GM21619 (cell line): ENCODE data around the gene FZD4.
"Not testable (repeated sequence)": the region's sequence is repeated elsewhere in the genome, so short reads cannot be mapped to it uniquely, and the experiment has no call there.

Experiments
- ATAC-seq: cut with Tn5 transposase; IDR thresholded peaks from one replicate; pipeline ENCODE4 v1.9.1; 2021; ENCODE audit not compliant: unreplicated experiment

FZD4 gene

DNA sequence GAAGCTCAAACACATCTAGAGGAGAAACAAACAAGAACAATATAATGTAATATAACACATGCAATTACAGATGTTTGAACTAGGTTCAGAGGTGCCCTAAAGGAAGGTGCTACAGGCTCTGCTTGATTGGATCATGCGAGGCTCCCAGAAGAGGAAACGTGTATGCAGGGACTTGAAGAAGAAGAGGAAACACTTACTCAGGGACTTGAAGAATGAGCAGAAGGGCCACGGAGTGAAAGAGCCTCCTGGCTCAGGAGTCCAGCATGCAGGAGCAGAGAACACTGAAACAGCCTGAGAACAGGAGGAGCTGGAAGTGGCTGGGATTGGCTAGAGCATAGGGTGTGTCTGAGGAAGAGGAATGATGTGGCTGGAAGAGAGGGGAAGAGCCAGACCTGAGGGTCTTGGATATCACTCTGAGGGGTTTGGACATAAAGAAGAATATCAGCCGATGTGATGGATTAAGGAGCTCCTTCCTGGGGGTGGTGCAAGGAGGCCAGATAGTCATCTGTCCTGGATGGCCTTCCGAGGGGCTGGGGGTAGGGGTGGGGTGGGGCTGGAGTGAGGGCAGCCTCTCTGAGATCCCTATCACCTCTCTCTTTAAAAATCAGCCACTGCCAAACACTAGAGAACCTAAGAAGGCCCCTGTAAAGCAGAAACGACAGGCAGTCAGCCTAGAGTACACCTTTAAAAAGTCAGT is 16.8 kb downstream of the FZD4 start:
- ATAC-seq = no peak

DNA sequence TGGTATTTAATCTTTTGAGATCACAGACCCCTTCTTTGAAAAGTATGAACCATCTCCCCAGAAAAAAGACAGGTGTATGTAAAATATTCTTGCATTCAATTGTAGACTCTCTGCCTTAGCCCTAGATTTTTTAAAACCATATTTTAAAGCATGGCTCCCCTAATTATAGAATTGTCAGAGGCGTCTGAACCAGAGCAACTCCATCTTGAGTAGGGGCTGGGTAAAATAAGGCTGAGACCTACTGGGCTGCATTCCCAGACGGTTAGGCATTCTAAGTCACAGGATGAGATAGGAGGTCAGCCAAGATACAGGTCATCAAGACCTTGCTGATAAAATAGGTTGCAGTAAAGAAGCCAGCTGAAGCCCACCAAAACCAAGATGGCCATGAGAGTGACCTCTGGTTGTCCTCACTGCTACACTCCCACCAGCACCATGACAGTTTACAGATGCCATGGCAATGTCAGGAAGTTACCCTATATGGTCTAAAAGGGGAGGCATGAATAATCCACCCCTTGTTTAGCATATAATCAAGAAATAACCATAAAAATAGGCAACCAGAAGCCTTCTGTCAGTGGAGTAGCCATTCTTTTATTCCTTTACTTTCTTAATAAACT is 17.9 kb downstream of the FZD4 start:
- not testable (repeated sequence) for ATAC-seq

DNA sequence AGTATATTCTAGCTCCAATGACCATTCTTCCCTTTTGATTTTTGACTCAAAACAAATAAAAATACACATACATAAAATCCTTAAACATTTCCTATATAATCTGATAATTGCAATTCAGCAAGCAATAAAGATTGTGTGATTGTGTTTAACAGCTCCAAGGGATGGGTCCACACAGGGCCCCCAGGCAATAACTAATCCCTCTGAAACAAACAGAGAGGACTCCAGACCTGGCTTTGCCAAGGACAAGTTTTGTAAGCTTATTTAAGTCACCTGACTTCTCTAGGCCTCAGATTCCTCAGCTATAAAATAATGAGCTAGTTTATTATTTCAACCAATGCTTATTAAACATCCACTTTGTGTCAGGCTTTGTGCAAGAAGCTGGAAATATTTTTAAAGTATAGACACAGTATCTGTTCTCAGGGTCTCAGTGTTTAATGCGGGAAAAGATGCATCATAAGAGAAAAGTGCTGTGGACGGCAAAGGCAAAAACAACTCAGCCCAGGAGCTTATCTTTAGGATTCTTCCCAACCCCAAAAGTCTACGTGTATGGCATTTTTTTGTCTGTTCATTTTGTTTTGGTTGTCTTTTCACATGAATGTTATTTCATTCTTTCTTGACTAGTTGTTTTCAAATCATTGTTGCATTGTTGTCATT is 20.1 kb downstream of the FZD4 start:
- ATAC-seq = no peak

DNA sequence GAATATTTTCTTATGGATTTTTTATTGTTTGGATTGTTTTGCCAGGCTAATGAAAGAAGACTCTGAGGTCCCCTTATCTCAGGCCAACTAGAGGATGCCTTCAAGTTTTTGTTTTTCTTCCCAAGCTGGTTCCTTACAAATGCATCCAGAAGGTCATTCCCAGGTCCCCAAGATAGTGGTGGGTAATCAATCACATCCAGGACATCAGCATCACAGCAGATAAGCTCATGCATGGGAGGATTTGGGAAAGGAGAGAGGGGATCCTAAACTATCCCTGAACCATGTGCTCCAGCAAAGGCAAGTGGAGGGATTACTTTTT is 20.7 kb downstream of the FZD4 start:
- ATAC-seq = no peak

DNA sequence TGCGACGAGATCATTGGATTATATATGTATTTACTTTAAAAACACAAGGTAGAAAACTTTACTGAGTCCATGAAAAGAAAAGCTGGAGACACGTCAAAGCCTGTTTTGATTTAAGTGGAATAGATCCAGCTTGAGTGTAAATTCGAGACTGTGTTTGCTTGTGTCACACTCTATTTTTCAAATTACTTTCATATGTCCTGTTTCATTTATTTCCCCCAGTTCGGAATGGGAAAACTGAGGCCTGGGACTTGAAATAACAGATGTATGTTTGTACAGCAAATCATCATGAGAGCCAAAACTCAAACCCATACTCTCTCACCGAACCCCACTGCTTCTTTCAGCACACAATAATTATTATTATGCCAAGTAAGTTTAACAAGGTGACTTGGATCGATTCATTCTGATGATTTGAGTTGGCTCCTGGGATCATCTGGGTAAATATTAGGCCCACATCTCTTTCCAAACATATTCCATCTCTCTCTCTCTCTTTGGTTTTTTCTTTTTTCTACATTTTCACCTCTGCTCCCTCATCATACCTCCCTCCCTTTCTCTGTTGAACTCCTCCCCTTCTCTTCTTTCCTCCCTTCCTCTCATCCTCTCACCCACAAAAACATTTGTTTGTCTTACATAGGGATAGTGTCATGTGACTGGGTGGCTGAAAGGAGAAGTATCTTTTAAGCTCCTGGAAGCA is 21.2 kb downstream of the FZD4 start:
- no peak for ATAC-seq

DNA sequence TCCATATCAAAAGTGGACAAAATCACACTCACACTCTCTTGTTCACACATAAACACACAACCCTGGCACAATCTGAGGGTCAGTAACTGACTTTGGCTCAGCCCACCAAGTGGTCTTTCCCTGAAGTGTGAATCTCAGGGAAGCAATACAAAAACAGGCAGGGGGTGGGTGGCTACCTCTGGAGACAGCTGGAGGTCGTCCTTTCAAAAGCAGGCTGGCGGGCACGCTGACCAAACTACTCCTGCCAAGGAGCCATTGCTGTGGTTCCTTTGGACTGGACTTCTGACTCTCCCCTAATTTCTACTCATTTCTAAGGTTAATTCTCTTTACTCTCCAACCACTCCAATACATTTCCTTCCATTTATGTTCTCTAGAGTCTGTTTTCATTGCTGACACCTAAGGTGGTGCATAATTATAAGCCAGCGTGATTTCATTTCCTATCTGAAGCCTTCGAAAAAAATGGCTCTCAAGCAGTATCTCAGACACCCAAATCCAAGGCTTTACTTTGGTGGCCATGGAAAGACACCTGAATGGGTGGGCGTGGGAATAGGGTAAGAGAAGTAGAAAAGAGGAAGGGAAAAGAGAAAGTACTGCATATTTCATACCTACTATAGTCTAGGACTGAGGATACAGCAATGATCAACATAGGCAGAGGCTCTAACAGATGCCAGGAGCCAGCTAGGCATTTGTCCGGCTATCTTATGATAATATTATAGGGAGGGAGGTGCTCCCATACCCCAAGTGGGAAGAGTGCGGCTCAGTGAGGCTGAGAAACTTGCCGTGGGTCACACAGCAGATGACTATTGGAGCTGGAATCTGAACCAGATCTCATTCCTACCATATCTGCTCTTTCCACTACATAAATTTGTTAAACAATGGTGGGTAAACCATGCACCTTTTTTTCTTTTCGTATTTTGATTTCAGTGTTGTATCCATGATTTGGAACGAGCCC is 22.0 kb downstream of the FZD4 start:
- ATAC-seq = no peak

DNA sequence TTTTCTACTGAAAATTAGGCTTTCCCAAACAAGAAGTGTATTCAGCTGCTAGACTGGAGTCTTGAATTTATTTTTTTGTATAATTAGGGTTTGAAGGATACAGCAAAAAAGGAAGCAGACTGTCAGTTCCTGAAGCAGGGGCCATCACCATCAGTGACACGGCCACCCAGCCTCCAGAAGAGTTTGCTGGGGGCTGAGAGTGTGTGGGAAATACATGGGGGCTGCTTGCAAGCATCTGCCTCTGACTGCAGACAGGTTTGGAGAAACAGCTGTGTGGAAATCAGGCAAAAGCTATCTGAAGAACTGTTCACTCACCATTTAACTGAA is 23.0 kb downstream of the FZD4 start:
- ATAC-seq = no peak

DNA sequence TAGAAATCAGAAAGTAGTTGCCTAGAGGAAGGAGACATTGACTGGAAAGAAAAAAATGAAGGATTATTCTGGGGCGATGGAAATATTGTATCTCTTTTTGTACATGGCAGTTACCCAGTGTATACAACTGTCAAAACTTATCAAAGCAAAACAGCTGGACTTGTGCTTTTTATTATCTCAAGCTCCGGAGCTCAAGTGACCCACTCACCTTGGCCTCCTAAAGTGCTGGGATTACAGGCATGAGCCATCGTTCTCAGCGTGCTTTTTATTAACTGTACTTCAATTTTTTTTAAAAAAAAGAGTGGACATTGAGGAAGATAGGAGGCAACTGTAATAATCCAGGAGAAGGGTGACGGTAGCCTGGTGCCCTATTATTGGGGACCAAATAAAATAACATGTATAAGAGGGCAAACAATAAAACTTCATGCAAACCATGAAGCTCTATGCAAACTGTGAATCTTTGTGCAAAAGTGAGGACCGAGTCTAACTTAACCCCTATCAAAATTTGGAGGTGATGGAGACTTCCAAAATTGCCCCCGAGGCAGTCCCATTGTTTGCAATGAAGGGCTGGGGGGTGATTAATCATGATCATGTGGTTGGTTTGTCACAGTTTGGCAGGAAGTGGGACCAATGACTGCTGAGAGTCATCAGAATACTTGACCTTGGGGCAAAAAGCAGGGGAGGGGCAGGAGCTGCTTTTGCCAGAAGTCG is 23.5 kb downstream of the FZD4 start:
- ATAC-seq = no peak

DNA sequence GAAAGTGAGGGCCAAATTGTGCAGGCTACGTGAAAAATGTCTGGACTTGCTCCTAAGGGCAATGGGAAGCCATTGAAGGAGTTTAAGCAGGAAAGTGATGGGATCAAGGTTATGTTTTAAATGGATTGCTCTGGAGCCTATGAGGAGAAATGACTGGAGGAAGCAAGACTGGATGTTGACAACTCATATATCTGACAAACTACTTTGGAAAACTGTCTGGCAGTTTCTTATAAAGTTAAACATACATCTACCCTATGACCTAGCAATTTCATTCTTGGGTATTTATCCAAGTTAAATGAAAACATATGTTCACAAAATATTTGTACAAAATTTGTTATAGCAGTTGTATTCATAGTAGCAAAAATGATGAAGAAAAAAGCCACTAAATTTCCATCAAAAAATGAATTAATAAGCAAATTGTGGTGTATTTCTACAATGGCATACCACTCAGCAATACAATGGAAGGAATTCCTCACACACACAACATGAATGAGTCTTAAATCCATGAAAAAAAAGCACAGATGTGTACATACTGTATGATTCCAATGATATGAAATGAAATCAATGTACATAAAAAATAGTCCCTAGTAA is 24.1 kb downstream of the FZD4 start:
- no peak for ATAC-seq

DNA sequence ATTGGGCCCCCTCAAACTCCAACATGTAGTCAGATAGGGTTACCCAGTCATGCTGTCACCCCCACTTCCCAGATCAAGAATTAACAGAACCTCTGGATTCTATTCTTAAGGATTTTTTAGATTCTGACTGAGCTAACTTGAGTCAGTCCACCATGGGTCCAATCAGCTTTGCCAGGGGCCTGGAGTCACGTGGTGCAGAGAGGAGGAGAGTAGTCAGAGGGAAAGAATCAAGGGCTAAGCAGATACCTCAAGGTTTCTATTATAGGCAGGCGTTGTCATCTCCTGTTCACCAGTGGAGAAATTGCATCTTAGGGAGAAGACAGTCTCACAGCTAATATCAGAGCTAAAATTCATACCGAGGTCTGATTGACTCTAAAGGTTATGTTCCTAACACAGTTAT is 28.2 kb downstream of the FZD4 start:
- ATAC-seq = no peak

DNA sequence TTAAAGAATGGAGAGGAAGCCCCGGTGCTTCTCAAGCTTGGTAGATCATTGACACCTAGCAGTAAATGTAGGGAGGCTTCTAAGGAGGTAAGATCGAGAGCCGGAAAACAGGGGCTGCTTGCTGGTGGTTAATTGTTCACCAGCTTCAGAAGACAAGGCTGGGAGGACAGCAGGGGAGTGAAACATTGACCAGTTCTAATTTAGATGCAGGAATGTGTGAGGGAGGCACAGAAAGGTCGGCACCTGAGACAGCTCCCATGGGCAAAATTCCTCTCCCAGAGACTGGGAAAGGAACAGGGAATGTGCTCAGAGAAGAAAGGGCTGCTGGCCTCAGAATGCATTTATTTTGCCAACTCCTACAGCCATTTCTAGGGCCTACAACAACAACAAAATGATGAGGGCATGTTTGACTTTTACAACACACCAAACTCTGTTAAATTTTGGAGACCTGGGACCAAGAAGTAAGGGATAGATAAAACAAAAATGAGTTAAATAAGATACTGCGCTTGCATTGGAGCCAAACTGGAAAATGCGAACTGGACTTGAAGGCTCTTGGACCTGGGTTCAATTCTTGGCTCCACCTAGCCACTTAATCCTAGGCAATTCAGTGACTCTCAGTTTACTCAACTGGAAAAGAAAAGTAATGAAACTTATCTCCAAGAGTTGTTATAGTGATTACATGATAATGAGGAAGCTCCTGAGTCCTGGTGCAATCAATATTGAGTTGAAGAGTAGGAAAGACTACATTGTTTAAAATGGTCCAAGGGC is 31.0 kb downstream of the FZD4 start:
- no peak for ATAC-seq

DNA sequence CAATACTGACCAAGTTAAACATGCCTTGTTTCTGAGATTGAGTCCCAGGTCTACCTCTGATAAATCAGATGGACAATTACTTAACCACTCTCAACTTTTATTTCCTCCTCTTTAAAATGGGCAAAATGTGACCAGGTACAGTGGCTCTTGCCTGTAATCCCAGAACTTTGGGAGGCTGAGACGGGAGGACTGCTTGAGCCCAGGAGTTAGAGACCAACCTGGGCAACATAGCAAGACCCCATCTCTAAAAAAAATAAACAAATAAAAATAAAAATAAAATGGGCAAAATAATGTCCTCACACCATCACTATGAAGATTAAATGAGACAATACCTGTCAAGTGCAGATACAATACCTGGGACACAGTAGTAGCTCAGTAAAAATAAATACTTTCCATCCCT is 33.0 kb downstream of the FZD4 start:
- ATAC-seq = no peak

DNA sequence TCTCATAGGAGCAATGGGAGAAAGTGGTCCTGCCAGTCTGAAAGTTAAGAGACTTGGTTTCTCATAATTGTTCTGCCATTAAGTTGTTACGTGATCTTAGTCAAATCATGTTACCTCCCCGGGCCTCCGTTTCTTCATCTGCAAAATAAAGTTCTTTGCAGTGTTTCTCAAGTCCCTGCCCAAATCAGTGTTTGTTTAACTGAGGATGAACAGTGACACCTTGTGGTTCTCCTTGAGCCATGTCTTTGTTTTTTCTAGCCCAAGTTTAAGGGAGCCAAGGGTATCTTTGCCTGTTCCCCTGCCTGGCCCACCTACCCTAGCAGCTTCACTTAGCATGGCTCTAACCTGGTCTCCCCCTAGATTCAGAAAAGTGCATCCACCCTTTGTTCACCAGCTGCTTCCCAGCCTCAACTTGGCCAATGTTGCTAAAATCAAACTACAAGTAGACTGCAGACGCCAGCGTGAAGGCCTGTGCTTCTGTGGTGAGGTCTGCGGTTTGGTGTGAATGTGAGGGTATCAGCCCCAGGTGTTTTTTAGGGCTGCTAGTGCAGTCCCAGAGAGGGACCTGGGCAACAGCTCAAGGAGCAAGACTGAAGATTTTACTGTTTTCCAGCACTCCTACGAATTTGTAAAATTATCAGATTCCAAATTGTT is 35.5 kb downstream of the FZD4 start:
- no peak for ATAC-seq

DNA sequence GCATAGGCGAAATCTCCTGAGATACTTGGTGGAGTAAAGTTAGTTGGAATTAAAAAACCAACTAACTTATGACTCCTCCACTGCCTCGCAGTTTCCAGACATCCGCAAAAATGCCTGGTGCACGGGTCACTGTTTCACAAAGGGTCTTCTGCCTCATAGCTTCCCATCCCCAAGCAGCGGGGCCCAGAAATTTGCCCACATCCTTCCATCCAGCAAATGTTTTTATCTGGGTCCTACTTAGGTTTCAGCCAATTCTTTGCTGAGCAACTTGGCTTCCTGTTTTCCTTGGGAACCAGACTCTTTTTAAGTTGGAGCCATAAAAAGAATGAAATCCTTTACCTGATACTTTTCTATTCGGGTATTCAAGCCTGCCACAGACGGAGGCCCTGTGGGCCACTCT is 36.2 kb downstream of the FZD4 start:
- no peak for ATAC-seq

DNA sequence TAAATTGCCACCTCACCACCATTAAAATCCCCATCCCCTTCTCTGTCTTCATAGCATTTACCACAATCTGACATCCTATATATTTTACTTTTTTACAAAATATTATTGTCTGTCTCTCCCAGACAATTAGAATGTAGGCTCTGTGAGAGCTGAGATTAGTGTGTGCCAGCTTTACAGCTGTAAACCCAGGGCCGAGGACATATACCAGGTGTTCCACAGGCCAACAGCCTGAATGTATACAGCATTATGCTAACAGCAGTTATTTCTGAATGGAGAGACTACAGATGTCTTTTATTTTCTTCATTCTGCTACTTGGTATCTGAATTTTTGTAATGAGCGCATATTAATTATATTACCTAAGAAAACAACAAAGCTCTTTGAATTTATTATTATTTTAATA is 36.7 kb downstream of the FZD4 start:
- no peak for ATAC-seq

DNA sequence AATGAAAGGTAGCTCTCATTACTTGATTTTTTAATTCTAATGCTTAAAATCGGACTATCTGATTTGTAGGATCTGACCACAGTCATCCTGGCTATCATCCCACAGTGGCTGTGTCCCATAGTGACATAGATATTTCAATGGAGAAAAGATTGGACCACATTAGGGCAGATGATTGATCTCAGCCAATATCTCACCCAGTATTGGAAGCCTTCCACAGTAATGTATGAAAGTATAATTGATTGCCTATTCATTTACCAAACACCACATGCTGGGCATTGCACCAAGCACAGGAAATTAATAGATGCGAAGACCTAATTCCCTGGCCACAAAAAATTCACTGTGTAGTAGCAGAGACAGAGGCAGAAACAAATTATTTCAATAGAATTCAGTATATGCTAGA is 37.6 kb downstream of the FZD4 start:
- no peak for ATAC-seq

DNA sequence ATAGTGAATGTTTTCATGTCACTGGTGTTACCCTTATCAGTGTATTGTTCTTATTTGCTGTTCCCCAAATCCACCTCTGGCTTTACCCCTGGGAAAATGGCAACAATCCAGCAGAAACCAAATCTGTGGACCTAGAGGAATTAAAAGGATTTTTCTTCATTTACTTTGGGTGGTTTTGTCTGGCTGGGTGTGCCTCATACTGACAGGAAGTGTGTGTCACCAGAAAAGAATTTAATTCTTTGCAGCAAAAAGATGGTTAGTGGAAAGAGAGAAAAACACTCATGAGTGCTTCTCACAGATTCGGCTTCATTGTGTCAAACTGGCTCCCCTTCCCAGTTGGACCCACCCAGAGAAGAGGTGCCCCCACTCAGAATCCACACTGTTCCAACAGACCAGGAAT is 38.9 kb downstream of the FZD4 start:
- ATAC-seq = no peak

DNA sequence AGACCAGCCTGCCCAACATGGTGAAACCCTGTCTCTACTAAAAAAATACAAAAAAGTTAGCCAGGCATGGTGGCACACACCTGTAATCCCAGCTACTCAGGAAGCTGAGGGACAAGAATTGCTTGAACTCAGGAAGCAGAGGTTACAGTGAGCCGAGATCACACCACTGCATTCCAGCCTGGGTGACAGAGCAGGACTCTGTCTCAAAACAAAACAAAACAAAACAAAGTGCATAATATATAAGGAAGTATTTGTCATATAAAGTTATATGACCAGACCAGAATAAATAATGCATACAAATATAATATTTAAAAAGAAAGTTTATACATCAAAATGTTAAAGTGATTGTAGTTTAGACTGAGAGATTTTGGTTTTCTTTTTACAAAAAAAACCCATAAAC is 39.3 kb downstream of the FZD4 start:
- ATAC-seq = not testable (repeated sequence)
